Activated CD4-positive, CD25-positive, alpha-beta regulatory T cell treated with anti-CD3 and anti-CD28 coated beads, Interleukin-2, amount 50 U/mL, for 72 hours (primary cell): ENCODE measurements around the gene MTSS2.

Experiments used
- DNase-seq: peaks from one replicate; pipeline ENCODE4 v3.0.0; 2021

Gene MTSS2

GRCh38 chr16:70713824-70714223 is 28.0 kb upstream of the MTSS2 start:
- no peak for DNase-seq

- DNase-seq = no peak
Observed at GRCh38 chr16:70713342-70713741, 27.5 kb upstream of the MTSS2 start.

GRCh38 chr16:70712942-70713341 is 27.1 kb upstream of the MTSS2 start:
- DNase-seq = no peak

- no peak for DNase-seq
Observed at GRCh38 chr16:70712359-70712758, 26.5 kb upstream of the MTSS2 start.

- DNase-seq = no peak
Observed at GRCh38 chr16:70711211-70712031, 25.6 kb upstream of the MTSS2 start.

GRCh38 chr16:70710422-70711210 is 24.8 kb upstream of the MTSS2 start:
- no peak for DNase-seq

- DNase-seq = no peak
Observed at GRCh38 chr16:70709942-70710341, 24.1 kb upstream of the MTSS2 start.

GRCh38 chr16:70709457-70709856 is 23.6 kb upstream of the MTSS2 start:
- DNase-seq = no peak

GRCh38 chr16:70708366-70709246 is 22.8 kb upstream of the MTSS2 start:
- DNase-seq = no peak

- DNase-seq = no peak
Observed at GRCh38 chr16:70706948-70707465, 21.2 kb upstream of the MTSS2 start.

GRCh38 chr16:70705056-70705455 is 19.2 kb upstream of the MTSS2 start:
- no peak for DNase-seq

- DNase-seq = no peak
Observed at GRCh38 chr16:70704586-70704985, 18.7 kb upstream of the MTSS2 start.

- no peak for DNase-seq
Observed at GRCh38 chr16:70703835-70704381, 18.1 kb upstream of the MTSS2 start.

- no peak for DNase-seq
Observed at GRCh38 chr16:70703041-70703834, 17.4 kb upstream of the MTSS2 start.

- DNase-seq = no peak
Observed at GRCh38 chr16:70702624-70703023, 16.8 kb upstream of the MTSS2 start.

GRCh38 chr16:70701998-70702397 is 16.1 kb upstream of the MTSS2 start:
- DNase-seq = no peak

- DNase-seq = no peak
Observed at GRCh38 chr16:70701596-70701995, 15.7 kb upstream of the MTSS2 start.

GRCh38 chr16:70701036-70701435 is 15.2 kb upstream of the MTSS2 start:
- DNase-seq = no peak

- no peak for DNase-seq
Observed at GRCh38 chr16:70700101-70701020, 14.5 kb upstream of the MTSS2 start.

GRCh38 chr16:70699696-70700095 is 13.8 kb upstream of the MTSS2 start:
- DNase-seq = no peak

GRCh38 chr16:70698901-70699300 is 13.0 kb upstream of the MTSS2 start:
- no peak for DNase-seq
